ENCODE data around the gene MYO1F.

Gene MYO1F

DNA sequence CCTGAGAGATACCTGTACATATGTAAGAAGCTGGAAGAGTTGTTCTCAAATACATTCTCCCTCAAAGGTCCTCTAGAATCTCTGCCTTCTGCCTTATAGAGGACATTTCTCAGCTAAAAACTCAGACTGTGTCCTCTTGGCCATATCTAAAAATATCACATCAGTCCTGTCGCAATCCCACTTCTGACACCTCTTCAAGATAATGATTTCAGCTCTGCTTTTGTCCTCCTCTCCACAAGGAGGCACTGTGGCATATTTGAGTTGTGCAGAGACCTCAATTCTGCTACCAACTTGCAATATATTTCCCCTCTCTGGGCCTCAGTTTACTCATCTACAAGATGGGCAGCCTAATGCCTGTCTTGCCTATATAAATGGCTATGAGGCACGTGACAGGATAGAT is 16.7 kb upstream of the MYO1F start:
- H3K4me3 ChIP-seq (replicated peaks; ENCODE audit: insufficient read depth, low read length), result no peak overlapping the region
- peaks cover 3% of the 10 kb centered on the region for H3K27me3 ChIP-seq (ENCODE audit: insufficient read depth, poor library complexity, severe bottlenecking)
- DNase-seq (ENCODE audit: low read depth in 1 of 2, low spot score in 1 of 2), result no peak
- no peak for TF ChIP-seq SPI1 (IDR thresholded peaks at IDR 0.05; ENCODE audit: borderline replicate concordance, low read depth)
- no peak for TF ChIP-seq CTCF (IDR thresholded peaks at IDR 0.05; ENCODE audit: insufficient read depth, low read length)
- TF ChIP-seq GABPA (IDR thresholded peaks at IDR 0.05; ENCODE audit: low read depth), result no peak
- TF ChIP-seq, protein P1, sequence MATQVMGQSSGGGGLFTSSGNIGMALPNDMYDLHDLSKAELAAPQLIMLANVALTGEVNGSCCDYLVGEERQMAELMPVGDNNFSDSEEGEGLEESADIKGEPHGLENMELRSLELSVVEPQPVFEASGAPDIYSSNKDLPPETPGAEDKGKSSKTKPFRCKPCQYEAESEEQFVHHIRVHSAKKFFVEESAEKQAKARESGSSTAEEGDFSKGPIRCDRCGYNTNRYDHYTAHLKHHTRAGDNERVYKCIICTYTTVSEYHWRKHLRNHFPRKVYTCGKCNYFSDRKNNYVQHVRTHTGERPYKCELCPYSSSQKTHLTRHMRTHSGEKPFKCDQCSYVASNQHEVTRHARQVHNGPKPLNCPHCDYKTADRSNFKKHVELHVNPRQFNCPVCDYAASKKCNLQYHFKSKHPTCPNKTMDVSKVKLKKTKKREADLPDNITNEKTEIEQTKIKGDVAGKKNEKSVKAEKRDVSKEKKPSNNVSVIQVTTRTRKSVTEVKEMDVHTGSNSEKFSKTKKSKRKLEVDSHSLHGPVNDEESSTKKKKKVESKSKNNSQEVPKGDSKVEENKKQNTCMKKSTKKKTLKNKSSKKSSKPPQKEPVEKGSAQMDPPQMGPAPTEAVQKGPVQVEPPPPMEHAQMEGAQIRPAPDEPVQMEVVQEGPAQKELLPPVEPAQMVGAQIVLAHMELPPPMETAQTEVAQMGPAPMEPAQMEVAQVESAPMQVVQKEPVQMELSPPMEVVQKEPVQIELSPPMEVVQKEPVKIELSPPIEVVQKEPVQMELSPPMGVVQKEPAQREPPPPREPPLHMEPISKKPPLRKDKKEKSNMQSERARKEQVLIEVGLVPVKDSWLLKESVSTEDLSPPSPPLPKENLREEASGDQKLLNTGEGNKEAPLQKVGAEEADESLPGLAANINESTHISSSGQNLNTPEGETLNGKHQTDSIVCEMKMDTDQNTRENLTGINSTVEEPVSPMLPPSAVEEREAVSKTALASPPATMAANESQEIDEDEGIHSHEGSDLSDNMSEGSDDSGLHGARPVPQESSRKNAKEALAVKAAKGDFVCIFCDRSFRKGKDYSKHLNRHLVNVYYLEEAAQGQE (IDR thresholded peaks at IDR 0.05; ENCODE audit: insufficient replicate concordance, low read depth), result no peak
- no peak for TF ChIP-seq POLR2AphosphoS5 (IDR thresholded peaks at IDR 0.05; ENCODE audit: low read depth)
- H3K27ac ChIP-seq (replicated peaks), result no peak overlapping the region

DNA sequence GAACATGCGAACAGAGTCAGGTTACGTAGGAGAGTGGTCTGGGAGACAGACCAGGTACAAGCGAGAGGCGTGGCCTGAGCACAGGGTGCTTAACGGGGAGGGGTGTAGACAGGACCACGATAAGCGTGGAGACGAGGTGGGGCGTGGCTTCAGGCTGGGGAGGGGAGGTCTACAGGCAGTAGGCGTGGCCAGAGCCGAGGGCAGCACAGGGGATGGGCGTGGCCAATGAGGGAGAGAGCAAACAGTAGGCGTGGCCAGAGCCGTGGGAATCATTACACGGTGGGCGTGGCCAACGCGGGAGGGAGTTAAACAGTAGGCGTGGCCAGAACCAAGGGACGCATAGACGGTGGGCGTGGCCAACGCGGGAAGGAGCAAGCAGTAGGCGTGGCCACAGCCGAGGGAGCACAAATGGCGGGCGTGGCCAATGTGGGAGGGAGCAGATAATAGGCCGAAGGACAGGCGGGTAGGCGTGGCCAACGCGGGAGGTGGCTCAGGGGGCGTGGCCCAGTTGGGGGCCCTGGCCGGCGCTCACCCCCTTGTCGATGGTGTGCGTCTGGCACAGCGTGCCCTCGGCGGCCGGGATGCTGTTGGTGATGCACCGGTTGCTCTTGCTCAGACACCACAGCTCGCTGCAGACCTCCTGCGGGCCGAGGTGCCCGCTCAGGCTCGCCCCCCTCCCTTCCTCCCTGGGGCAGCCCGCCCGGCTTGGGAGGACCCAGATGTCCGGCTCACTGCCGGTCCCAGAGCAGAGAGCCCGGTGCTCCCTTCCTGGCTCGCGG is 15.2 kb upstream of the MYO1F start:
- DNase-seq (ENCODE audit: low read depth in 1 of 2, low spot score in 1 of 2), result peak in 1 of 2 experiments; percentile 14
- Histone ChIP-seq H3K27ac (replicated peaks) (no peak overlapping the region), H3K4me3 (replicated peaks; ENCODE audit: insufficient read depth, low read length) (no peak overlapping the region), H3K27me3 (ENCODE audit: insufficient read depth, poor library complexity, severe bottlenecking) (peaks cover 3% of the 10 kb centered on the region)
- TF ChIP-seq POLR2AphosphoS5 (IDR thresholded peaks at IDR 0.05; ENCODE audit: low read depth) (no peak), GABPA (IDR thresholded peaks at IDR 0.05; ENCODE audit: low read depth) (no peak), SPI1 (IDR thresholded peaks at IDR 0.05; ENCODE audit: borderline replicate concordance, low read depth) (no peak), CTCF (IDR thresholded peaks at IDR 0.05; ENCODE audit: insufficient read depth, low read length) (no peak)
- TF ChIP-seq, protein P1 (IDR thresholded peaks at IDR 0.05; ENCODE audit: insufficient replicate concordance, low read depth), result no peak

- H3K27me3 ChIP-seq (ENCODE audit: insufficient read depth, poor library complexity, severe bottlenecking), result peaks cover 3% of the 10 kb centered on the region
- TF ChIP-seq POLR2AphosphoS5 (IDR thresholded peaks at IDR 0.05; ENCODE audit: low read depth), result no peak
- no peak for TF ChIP-seq CTCF (IDR thresholded peaks at IDR 0.05; ENCODE audit: insufficient read depth, low read length)
- TF ChIP-seq, protein P1 (IDR thresholded peaks at IDR 0.05; ENCODE audit: insufficient replicate concordance, low read depth), result no peak
- no peak for TF ChIP-seq GABPA (IDR thresholded peaks at IDR 0.05; ENCODE audit: low read depth)
- TF ChIP-seq SPI1 (IDR thresholded peaks at IDR 0.05; ENCODE audit: borderline replicate concordance, low read depth), result no peak
- no peak for DNase-seq (ENCODE audit: low read depth in 1 of 2, low spot score in 1 of 2)
- no peak overlapping the region for H3K4me3 ChIP-seq (replicated peaks; ENCODE audit: insufficient read depth, low read length)
- no peak overlapping the region for H3K27ac ChIP-seq (replicated peaks)
Observed at GRCh38 chr19:8589177-8589714, 12.0 kb upstream of the MYO1F start.
